Vagina (tissue), 2 donors: ENCODE results near the gene FEM1C.

Experiments
- POLR2A ChIP-seq, 2 donors: fragments of 450-650 bp; IDR thresholded peaks; one replicate each; pipeline ENCODE4 v1.6.1; 2017; ENCODE audit warnings: antibody characterized with exemption in 2 of 2, mild to moderate bottlenecking in 2 of 2, moderate library complexity in 2 of 2
- POLR2AphosphoS5 ChIP-seq, 2 donors: sonication (generic); formaldehyde crosslinking; IDR thresholded peaks; one replicate each; pipeline ENCODE4 v1.9.0; 2017; ENCODE audit warnings: antibody characterized with exemption in 2 of 2, mild to moderate bottlenecking in 2 of 2, low read depth in 1 of 2; ENCODE audit not compliant: insufficient read depth in 1 of 2
- TF ChIP-seq, protein P1 (sequence below), 3 experiments: fragments of 450-650 bp in 2 of 3; fragments of 200-600 bp in 1 of 3; sonication (generic) in 1 of 3; IDR thresholded peaks; one replicate each; pipeline ENCODE4 v1.5.1; 2017 to 2019; ENCODE audit warnings: antibody characterized with exemption in 3 of 3, mild to moderate bottlenecking in 2 of 3, moderate library complexity in 2 of 3

DNA sequence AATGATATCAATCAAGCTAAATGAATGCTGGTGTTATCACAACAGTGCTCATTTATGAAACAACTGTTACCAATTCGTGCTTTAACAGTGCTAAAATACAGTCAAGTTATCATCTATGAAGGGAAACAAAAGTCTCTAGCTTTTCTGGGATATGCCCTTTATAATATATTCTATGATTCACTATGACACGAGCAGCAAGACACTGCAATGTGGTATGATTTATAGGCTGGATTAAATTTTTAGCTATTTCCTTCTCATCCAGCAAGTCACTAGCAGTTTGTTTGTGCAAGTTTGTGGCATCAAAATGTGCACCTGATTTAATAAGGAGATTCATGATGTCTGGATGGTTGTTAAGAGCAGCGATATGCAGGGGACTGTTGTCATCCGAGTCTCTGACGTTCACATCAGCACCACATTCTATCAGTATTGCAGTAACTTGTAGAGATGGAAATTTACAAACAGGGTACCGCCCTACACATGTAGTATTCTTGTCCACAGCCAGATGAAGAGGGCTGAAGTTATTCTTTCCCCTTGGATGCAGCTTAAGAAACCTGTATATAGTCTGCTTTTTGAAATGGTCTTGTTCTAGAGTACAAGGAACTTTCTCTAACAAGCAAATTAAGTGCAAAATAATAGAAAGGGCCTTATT is 20.3 kb downstream of the FEM1C start:
- TF ChIP-seq POLR2A (IDR thresholded peaks at IDR 0.05) (no peak), POLR2AphosphoS5 (IDR thresholded peaks at IDR 0.05; ENCODE audit: insufficient read depth in 1 of 2, low read depth in 1 of 2) (no peak)
- TF ChIP-seq, protein P1, sequence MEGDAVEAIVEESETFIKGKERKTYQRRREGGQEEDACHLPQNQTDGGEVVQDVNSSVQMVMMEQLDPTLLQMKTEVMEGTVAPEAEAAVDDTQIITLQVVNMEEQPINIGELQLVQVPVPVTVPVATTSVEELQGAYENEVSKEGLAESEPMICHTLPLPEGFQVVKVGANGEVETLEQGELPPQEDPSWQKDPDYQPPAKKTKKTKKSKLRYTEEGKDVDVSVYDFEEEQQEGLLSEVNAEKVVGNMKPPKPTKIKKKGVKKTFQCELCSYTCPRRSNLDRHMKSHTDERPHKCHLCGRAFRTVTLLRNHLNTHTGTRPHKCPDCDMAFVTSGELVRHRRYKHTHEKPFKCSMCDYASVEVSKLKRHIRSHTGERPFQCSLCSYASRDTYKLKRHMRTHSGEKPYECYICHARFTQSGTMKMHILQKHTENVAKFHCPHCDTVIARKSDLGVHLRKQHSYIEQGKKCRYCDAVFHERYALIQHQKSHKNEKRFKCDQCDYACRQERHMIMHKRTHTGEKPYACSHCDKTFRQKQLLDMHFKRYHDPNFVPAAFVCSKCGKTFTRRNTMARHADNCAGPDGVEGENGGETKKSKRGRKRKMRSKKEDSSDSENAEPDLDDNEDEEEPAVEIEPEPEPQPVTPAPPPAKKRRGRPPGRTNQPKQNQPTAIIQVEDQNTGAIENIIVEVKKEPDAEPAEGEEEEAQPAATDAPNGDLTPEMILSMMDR (IDR thresholded peaks at IDR 0.05): no peak
